ENCODE results near the gene ORC4.

Gene ORC4

GRCh38 chr2:147934881-147935620 lies 85.5 kb downstream of the ORC4 start:
- DNase-seq (ENCODE audit: low read depth in 2 of 2), result no peak

- DNase-seq (ENCODE audit: low read depth in 2 of 2), result no peak
Observed at GRCh38 chr2:147933931-147934330, 86.6 kb downstream of the ORC4 start.

- DNase-seq (ENCODE audit: low read depth in 2 of 2), result no peak
Observed at GRCh38 chr2:147927053-147927588, 93.4 kb downstream of the ORC4 start.

GRCh38 chr2:147925886-147926285 lies 94.7 kb downstream of the ORC4 start:
- no peak for DNase-seq (ENCODE audit: low read depth in 2 of 2)

- no peak for DNase-seq (ENCODE audit: low read depth in 2 of 2)
Observed at GRCh38 chr2:147924647-147925046, 95.9 kb downstream of the ORC4 start.

DNA sequence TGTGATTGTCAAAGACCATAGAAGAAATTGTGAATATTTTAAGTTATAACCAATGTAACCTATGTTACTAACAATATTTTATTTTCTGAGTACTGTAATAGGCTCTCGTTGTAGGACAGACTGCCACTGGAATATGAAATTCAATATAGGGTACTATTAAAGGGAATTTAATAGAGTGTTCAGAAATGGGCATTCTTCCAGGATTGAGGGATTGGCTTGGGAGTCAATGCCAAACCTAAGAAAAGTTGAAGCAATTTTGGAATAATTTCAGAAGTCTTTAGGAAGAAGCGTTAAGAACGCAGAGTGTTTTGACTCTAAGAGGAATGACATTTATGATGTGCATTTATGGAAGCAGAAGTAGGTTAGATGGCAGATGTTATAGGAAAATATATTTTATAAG lies 96.7 kb downstream of the ORC4 start:
- DNase-seq (ENCODE audit: low read depth in 2 of 2), result no peak

- no peak for DNase-seq (ENCODE audit: low read depth in 2 of 2)
Observed at GRCh38 chr2:147917161-147917560, 103.4 kb downstream of the ORC4 start.

- DNase-seq (ENCODE audit: low read depth in 2 of 2), result no peak
Observed at GRCh38 chr2:147916723-147917122, 103.8 kb downstream of the ORC4 start.

- DNase-seq (ENCODE audit: low read depth in 2 of 2), result no peak
Observed at GRCh38 chr2:147916067-147916466, 104.5 kb downstream of the ORC4 start.

DNA sequence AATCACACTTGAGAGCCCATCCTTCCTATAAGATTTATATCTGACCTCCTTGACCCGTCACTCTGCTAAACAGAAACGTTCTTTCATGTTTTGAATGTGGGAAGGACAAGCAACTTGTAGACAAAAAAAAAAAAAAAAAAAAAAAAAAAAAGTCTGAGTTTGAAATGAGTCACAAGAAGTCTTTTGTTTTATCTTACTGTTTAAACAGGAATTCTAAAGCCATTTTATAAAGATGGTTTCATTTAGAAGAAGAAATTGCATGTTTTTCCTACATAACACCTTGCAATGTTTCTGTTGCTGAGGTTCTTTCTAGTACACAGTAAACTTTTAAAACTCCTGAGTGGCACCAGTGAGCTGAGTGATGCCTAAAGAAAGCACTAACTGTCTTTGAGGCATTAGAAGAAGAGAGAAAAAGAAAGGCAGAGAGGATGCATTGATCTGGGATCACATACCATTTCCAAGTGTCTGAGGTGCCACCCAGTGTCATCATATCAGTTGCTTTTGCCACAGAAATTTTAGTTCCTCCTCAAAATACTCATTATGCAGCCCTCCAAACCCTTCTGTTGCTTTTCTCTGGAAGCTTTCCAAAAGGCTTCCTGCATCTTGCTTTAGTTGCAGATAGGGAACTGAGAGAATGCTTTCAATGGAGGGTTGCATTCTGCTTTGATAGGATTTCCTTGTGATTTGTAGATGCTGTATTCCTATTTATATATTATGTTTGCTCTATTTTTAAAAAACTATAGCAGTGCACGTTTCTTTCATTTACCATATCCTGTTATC lies 106.6 kb downstream of the ORC4 start:
- no peak for DNase-seq (ENCODE audit: low read depth in 2 of 2)

GRCh38 chr2:147910990-147911473 lies 109.5 kb downstream of the ORC4 start:
- DNase-seq (ENCODE audit: low read depth in 2 of 2), result no peak

GRCh38 chr2:147909178-147909577 lies 111.4 kb downstream of the ORC4 start:
- no peak for DNase-seq (ENCODE audit: low read depth in 2 of 2)

- no peak for DNase-seq (ENCODE audit: low read depth in 2 of 2)
Observed at GRCh38 chr2:147904051-147904450, 116.5 kb downstream of the ORC4 start.

- no peak for DNase-seq (ENCODE audit: low read depth in 2 of 2)
Observed at GRCh38 chr2:147888680-147889079, 131.9 kb downstream of the ORC4 start.

DNA sequence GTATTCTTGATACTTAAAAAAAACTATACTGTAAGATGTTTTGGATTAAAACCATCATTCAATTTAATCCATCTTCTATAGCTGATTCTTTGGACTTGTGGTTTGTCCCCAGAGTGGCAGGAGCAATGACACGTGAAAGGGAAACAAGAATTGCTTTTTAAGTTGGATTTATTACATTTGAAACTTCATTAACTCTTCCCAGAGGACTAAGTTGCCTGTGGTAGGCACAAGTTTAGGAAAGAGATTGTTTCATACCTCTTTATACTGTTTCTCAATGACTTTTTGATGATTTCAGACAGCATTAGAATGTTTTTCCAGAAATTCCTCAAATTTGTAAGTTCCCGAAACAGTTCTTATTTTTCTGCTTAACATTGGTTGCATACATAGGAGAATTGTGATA lies 134.4 kb downstream of the ORC4 start:
- no peak for DNase-seq (ENCODE audit: low read depth in 2 of 2)

DNA sequence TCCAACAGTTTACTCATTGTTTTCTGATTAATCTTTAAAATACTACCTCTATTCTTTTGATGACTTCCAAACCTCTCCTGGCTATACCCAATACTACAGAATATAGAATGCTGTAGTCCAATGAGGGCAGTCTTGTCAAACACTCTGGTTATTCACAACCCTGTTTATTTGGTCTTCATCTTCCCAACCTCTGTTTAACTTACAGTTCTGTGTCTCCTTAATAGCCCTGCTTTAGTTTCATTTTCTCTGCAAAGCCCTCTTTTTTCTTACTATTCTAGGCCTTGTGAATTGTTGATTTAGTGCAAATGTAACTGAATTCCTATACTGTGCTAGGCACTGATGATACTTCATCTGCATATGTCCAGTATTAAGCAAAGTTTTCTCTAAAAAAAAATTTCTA lies 135.7 kb downstream of the ORC4 start:
- DNase-seq (ENCODE audit: low read depth in 2 of 2), result no peak

GRCh38 chr2:147882631-147883030 lies 137.9 kb downstream of the ORC4 start:
- DNase-seq (ENCODE audit: low read depth in 2 of 2), result no peak

All from stimulated activated CD8-positive, alpha-beta memory T cell treated with anti-CD3 and anti-CD28 coated beads, Interleukin-15, amount 100 ng/mL, for 4 hours (primary cell).